A549 treated with CpdA at 1 μM for 4 hours (cell line): ENCODE data around the gene E4F1. TPM values are rescaled to one million over a fixed set of nuclear protein-coding genes. Genes with fewer than 3 reads are reported as not detected.

Source experiments
- total RNA-seq: library from RNA; stranded (reverse); fragments of 200-300 nt; extraction: Qiagen RNA extraction; gene quantifications from 5 replicates; pipeline ENCODE4 v1.2.3, GENCODE V29; 2022; ENCODE audit warnings: low read depth

E4F1 gene, protein sequence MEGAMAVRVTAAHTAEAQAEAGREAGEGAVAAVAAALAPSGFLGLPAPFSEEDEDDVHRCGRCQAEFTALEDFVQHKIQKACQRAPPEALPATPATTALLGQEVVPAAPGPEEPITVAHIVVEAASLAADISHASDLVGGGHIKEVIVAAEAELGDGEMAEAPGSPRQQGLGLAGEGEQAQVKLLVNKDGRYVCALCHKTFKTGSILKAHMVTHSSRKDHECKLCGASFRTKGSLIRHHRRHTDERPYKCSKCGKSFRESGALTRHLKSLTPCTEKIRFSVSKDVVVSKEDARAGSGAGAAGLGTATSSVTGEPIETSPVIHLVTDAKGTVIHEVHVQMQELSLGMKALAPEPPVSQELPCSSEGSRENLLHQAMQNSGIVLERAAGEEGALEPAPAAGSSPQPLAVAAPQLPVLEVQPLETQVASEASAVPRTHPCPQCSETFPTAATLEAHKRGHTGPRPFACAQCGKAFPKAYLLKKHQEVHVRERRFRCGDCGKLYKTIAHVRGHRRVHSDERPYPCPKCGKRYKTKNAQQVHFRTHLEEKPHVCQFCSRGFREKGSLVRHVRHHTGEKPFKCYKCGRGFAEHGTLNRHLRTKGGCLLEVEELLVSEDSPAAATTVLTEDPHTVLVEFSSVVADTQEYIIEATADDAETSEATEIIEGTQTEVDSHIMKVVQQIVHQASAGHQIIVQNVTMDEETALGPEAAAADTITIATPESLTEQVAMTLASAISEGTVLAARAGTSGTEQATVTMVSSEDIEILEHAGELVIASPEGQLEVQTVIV
- total RNA-seq: 18.9 to 27.2 TPM (median 22.9 TPM) in 5 replicates

DNA sequence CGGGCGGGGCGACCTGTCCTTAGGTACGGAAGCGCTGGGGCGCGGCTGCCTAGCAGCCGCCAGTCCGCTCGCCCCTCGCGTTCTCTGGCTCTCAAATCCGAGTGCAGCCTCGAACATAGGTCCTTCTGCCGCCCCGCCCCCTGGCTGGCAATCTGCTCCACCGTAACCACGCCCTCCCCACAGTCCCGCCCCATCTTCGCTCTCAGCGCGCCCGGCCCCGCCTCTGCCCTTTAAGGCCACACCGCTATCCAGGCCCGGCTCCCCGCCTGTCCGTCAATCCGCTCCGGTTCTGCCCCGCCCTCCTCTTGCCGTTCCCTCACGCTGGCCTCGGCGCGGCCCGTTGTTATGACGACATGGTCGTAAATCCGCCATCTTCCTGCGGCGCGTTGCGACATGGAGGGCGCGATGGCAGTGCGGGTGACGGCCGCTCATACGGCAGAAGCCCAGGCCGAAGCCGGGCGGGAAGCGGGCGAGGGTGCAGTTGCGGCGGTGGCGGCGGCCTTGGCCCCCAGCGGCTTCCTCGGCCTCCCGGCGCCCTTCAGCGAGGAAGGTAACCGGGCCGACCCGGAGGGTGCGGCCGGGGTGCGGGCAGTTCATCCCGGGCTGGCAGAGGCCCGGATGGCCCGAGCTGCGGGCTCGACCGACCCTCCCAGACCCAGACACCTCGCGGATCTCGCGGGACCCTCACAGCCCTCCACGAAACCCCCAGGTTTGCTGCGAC lies at the start of gene E4F1:
Gene E4F1, plus strand, starts transcription at position 371 of the 721 bp plus-strand sequence. Its CDS starts 23 bp downstream, at position 394.

DNA sequence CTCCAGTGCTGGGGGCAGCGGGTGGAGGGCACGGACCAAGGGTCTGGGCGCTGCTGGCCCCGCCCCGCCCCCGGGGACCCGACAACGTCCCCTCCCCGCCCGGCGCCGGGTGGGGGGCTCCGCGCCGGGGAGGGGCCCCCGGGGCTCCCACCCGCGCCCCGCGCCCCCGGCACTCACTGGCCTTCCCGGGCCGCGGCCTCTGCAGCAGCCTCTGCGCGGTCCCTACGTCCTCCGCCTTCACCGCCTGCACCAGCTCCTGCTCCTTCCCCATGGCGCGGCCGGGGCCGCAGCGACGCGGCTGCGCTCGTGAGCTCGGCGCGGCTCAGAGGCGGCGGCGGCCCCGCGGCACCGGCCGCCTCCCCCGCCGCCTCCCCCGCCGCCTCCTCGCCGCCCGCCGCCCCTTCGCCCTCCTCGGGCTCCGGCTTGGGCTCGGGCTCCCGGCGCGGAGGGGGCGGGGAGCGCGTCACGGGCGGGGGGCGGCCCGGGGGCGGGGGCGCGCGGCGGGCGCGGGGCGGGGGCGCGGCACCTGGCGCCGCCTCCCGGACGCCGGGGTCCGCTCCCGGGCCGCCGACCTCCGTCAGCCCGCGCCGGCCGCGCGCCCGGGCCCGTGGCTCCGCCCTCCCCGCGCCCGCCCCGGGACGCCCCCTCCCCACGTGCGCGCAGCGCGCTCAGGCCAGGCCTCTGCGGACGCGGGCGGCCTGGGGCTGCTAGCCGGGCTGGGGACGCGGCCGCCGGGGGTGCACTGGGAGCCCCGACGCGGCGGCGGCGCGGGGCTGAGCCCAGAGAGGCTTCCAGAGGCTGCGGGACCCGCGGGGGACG lies 27.0 kb upstream of the E4F1 start, which contains the start of gene CASKIN1:
Gene CASKIN1, minus strand, starts transcription at position 444 of the 819 bp plus-strand sequence. Its CDS starts 173 bp downstream, at position 271.

DNA sequence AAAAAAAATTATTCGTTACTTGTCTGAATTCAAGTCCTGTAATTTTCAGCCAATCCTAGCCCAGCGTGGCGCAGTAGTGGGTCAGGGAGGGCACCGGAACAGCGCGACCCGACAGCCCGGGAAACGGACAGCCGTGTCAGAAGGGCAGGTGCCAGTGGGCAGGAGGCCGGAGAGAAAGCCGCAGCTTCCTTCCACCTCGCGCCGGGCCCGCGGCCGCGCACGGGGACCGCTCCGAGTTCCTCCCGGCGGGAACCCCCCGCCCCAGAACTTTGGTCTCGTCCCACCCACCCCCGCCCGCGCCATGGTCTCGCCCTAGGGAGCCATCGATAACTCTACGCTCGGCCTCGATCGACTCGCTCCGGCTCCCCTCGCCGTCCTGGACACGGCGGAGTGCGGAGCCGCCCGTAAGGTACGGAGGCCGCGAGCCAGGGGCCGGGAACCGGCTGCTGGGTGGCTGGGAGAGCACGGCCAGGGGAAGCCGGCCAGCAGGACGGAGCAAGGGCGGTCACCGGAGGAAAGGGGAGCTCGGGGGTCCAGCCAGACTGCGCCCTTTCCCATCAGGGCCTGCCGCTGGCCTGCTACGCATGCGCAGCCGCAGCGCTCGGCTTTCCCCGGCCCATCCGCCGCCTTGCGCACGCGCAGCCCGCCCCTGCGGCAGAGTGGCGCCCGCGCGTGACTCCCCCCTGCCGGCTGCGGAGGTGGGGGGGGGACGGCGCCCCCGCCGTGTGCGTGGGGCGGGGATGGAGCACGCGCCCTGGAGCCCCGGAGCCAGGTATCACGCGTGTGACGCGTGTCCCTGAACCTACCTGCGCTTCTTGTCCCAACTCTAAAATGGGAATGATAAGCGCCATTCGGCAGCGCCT lies 18.1 kb upstream of the E4F1 start, which contains the start of gene MLST8:
Gene MLST8, plus strand, starts transcription at position 351 of the 863 bp plus-strand sequence. CDS start 632 bp downstream, outside the sequence.

DNA sequence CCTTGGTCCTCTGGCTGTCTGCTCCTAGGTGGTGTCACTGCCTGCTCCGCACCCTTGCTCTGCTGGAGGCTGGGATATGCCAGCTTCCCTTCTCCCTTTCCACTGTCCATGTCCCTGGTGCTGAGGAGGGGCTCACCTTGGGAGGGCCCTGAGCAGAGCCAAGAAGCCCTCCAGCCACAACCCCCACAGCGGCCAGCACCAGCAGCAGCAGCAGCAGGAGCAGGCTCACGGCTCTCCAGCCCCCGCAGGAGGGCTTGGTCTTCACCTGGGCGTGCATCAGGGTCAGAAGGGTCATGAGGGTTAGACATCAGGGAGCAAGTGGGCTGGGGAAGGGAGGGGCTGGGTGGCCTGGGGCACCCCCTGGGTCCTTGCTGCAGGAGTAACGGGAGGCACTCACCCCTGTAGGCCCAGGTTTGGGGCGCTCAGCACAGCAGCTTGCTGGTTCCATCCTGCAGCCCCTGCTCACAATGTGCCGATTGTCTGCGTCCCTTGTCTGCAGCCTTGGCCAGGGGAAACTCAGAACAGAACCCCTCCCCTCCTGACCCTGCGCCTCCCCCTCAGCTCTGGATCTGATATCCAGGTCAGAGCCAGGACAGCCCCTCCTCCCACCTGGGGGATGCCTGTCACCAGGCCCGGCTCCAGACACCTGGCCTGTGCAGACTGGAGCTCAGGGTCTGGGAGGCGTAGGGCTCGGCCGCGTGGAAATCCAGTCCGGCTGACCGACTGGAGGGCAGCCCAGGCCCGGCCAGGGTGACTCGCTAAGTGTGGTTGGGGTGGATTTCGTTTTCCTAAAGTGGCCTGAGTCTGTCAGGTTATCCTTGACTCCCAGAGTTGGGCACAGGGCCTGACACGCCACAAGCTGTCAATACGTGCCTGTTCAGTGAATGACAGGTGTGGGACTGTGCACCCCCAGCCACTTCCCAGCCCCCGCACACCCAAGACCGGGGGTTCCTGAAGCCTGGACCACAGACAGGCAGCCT lies 12.7 kb upstream of the E4F1 start, which contains the start of gene BRICD5:
Gene BRICD5, minus strand, starts transcription at position 478 of the 980 bp plus-strand sequence. Its CDS starts 30 bp downstream, at position 448.

DNA sequence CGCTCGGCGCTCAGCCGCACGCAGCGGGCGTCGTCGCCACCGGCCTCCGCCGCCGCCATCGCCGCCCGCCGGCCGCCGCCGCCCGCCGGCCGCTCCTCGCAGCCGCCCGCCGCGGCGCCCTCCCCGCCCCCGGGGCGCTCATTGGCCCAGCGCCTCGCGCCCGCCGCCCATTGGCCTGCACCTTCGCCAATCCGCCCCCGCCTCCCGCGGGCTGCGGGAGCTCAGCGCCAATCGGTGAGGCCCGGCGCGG lies 8.7 kb upstream of the E4F1 start, which contains the start of gene PGP:
Gene PGP, minus strand, starts transcription at position 122 of the 250 bp plus-strand sequence. Its CDS starts 63 bp downstream, at position 59.

DNA sequence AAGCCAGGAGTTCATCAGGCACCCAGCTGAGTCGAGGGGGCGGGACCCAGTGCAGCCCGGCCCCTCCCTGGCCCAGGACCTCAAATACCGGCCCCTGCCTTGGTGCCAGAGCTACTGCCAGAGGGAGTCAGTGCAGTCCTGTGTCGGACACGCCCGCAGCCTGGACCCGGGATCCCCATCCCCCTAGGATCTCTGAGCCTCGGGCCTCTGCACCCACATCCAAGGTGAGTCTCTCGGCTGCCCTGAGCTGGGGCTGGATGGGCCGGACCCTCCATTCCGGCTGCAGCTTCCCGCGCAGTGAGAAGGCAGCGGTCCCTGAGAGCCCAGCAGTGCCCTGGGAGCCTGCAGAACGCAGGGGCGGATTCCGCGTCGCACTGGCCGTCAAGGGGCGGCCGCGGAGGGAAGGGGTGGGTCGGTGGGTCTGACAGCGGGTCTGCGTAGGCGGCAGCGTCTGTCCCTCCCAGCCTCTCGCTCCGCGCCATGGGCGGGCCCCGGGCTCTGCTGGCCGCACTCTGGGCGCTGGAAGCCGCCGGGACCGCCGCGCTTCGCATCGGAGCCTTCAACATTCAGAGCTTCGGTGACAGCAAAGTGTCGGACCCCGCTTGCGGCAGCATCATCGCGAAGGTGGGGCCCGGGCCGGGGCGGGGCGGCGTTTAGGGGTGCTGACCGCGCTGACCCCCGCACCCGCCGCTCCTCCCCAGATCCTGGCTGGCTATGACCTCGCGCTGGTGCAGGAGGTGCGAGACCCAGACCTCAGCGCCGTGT lies 13.1 kb downstream of the E4F1 start, which contains the start of gene DNASE1L2:
Gene DNASE1L2, plus strand, starts transcription at position 108 of the 765 bp plus-strand sequence. Its CDS starts 373 bp downstream, at position 481.

DNA sequence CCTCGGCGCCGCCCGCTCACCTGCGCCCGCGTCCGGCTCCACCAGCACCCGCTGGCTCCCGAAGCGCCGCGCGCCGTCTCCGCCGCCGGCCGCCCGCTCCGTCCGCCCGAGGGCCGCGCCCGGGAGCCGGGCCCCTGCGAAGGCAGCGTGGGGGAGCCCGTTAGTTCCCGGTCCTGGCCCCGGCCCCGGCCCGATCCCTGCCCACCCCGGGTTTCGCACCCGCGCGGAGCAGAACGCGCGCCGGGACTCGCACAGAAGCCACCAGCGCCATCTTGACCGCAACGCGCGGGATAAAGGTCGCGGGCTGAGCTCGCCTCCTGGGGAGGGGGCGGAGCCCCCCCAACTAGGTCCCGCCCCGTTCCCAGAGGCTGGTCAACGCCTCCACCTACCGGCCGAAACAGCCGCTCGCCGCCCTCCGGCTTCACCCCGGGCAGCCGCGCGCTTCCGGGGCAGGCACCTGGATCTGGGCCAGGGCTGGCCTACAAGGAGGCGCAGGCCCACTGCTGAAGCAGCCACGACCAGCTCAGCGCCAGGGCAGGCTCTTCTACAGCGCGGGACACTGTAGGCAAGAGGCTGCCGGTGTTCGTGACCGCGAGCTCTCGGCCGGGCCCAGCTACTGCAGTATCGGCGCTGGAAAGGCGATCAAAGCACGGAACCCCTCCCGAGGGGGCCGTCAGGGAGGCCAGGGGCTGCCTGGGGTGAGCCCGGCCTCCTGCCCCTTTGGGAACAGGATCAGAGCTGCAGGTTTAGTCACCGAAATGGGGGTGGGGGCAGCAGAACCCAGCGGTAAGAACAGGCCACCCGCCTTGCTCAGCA lies 28.1 kb downstream of the E4F1 start, which contains the start of gene ECI1:
Gene ECI1, minus strand, starts transcription at position 292 of the 816 bp plus-strand sequence. Its CDS starts 21 bp downstream, at position 271.

DNA sequence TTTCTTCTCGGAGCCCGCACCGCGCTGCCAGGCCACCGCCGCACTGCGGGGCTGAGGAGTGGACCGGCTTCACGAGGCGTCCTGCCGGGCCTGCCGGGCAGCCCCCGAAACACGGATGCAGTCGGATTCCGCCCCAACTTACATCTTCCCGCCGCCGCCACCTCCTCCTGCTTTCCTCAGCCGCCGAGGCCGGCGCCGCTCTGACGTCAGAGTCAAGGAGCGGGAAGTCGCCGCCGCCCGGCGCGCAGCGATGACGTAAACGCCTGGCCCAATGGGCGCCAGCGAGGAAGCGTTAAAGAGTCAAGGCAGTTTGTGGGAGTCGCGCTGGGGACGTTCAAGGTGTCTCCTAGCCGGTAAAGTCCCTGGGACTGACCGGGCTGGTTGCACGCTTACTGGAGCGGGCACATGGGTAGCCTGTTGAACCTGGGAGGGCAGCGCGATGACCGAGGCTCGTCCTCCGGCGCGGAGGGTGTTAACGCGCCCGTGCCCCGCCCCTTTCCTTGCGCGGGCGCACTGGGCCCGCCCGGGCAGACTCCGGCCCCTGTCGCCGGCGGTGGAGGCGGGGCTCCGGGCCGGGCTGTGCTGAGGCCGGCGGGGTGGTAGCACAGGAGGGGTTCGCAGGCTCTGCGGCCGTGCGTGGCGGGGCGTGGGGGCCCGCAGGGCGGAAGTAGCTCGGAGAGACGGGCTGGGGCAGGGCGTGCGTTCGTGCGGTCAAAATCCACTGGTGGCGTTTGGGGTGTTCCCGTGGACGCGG lies 44.7 kb downstream of the E4F1 start, which contains the start of gene RNPS1:
Gene RNPS1, minus strand, starts transcription at position 214 of the 754 bp plus-strand sequence. CDS start 3,483 bp downstream, outside the sequence.

Other genes starting within 250 kb of the E4F1 start
- gene NOXO1, start 242.1 kb upstream of the E4F1 start, total RNA-seq: 0.12 to 0.33 TPM (median 0.25 TPM) in 4 of 5 replicates, not detected in the other
- 22.5 to 42.5 TPM (median 40.1 TPM) in 5 replicates for gene GFER, start 239.4 kb upstream of the E4F1 start, total RNA-seq
- gene SYNGR3, start 233.6 kb upstream of the E4F1 start, total RNA-seq: 6.3 to 8.3 TPM (median 6.5 TPM) in 5 replicates
- 45.0 to 61.1 TPM (median 54.0 TPM) in 5 replicates for gene ZNF598, start 213.8 kb upstream of the E4F1 start, total RNA-seq
- 0.79 to 1.5 TPM (median 1.2 TPM) in 4 of 5 replicates, not detected in the other for gene NPW, start 203.8 kb upstream of the E4F1 start, total RNA-seq
- gene NHERF2, start 196.7 kb upstream of the E4F1 start, total RNA-seq: 40.0 to 59.6 TPM (median 58.2 TPM) in 5 replicates
- 32.1 to 53.3 TPM (median 41.7 TPM) in 5 replicates for gene NTHL1, start 175.8 kb upstream of the E4F1 start, total RNA-seq
- gene TSC2, start 175.6 kb upstream of the E4F1 start, total RNA-seq: 31.5 to 46.9 TPM (median 33.4 TPM) in 5 replicates
- 40.0 to 54.4 TPM (median 50.1 TPM) in 5 replicates for gene PKD1, start 87.7 kb upstream of the E4F1 start, total RNA-seq
- 1.8 to 4.3 TPM (median 4.1 TPM) in 5 replicates for gene RAB26, start 75.0 kb upstream of the E4F1 start, total RNA-seq
- gene TRAF7, start 67.8 kb upstream of the E4F1 start, total RNA-seq: 42.3 to 59.0 TPM (median 51.2 TPM) in 5 replicates
- gene CASKIN1, start 27.0 kb upstream of the E4F1 start, total RNA-seq: 0.44 to 3.9 TPM (median 0.57 TPM) in 5 replicates
- 40.2 to 59.3 TPM (median 49.5 TPM) in 5 replicates for gene MLST8, start 18.1 kb upstream of the E4F1 start, total RNA-seq
- gene BRICD5, start 12.7 kb upstream of the E4F1 start, total RNA-seq: 4.4 to 7.2 TPM (median 5.3 TPM) in 5 replicates
- 15.8 to 34.8 TPM (median 32.5 TPM) in 5 replicates for gene PGP, start 8.8 kb upstream of the E4F1 start, total RNA-seq
- 1.0 to 1.7 TPM (median 1.3 TPM) in 5 replicates for gene DNASE1L2, start 12.9 kb downstream of the E4F1 start, total RNA-seq
- 47.8 to 89.4 TPM (median 82.1 TPM) in 5 replicates for gene ECI1, start 28.0 kb downstream of the E4F1 start, total RNA-seq
- 250 to 296 TPM (median 262 TPM) in 5 replicates for gene RNPS1, start 44.5 kb downstream of the E4F1 start, total RNA-seq
- gene ABCA3, start 117.1 kb downstream of the E4F1 start, total RNA-seq: 15.1 to 19.9 TPM (median 16.6 TPM) in 5 replicates
- gene CCNF, start 205.9 kb downstream of the E4F1 start, total RNA-seq: 20.1 to 24.7 TPM (median 22.5 TPM) in 5 replicates
- gene TEDC2, start 236.5 kb downstream of the E4F1 start, total RNA-seq: 18.3 to 23.7 TPM (median 21.3 TPM) in 5 replicates
- gene NTN3, start 247.7 kb downstream of the E4F1 start, total RNA-seq: 0.06 TPM in 1 of 5 replicates, not detected in the others